Mesenchymal stem cell (in vitro differentiated cells and primary cell): ENCODE data around the gene SRGAP1.
"Not testable (repeated sequence)": the region's sequence is repeated elsewhere in the genome, so short reads cannot be mapped to it uniquely, and the experiment has no call there.

ENCODE experiments used
- DNase-seq: peaks from one replicate; pipeline ENCODE4 v3.0.0-alpha.2; 2013
- H2AFZ ChIP-seq: one replicate; pipeline ENCODE4 v1.6.1; 2013; ENCODE audit warnings: low read depth, mild to moderate bottlenecking, control low read depth, inconsistent platforms, low read length, moderate library complexity
- H2AK5ac ChIP-seq: 2 replicates; pipeline ENCODE4 v1.6.1; 2013; ENCODE audit warnings: low read length, moderate library complexity, mild to moderate bottlenecking, inconsistent platforms; ENCODE audit not compliant: severe bottlenecking
- H2BK120ac ChIP-seq: one replicate; pipeline ENCODE4 v1.6.1; 2013; ENCODE audit warnings: low read depth, mild to moderate bottlenecking, inconsistent platforms, low read length, moderate library complexity
- H2BK12ac ChIP-seq, 2 experiments: one replicate each; pipeline ENCODE4 v1.6.1; 2013; ENCODE audit warnings: inconsistent platforms in 2 of 2, low read length in 2 of 2, mild to moderate bottlenecking in 2 of 2, moderate library complexity in 2 of 2, control low read depth in 1 of 2
- H2BK15ac ChIP-seq: one replicate; pipeline ENCODE4 v1.6.1; 2013; ENCODE audit warnings: mild to moderate bottlenecking, low read depth, inconsistent platforms; ENCODE audit not compliant: poor library complexity, severe bottlenecking
- H2BK5ac ChIP-seq: 2 replicates; pipeline ENCODE4 v1.6.1; 2013; ENCODE audit warnings: low read depth, mild to moderate bottlenecking, low read length, control low read depth, inconsistent platforms; ENCODE audit not compliant: poor library complexity, severe bottlenecking
- H3K14ac ChIP-seq, 2 experiments: one replicate each; pipeline ENCODE4 v1.6.1; 2013; ENCODE audit warnings: inconsistent platforms in 2 of 2, low read length in 2 of 2, control low read depth in 1 of 2, mild to moderate bottlenecking in 1 of 2, moderate library complexity in 1 of 2
- H3K18ac ChIP-seq, 2 experiments: one replicate each; pipeline ENCODE4 v1.6.1; 2013; ENCODE audit warnings: inconsistent platforms in 2 of 2, low read length in 2 of 2, control low read depth in 1 of 2, low read depth in 1 of 2, mild to moderate bottlenecking in 1 of 2
- H3K23ac ChIP-seq, 2 experiments: one replicate each; pipeline ENCODE4 v1.6.1; 2013; ENCODE audit warnings: inconsistent platforms in 2 of 2, low read length in 2 of 2, mild to moderate bottlenecking in 2 of 2, moderate library complexity in 2 of 2, control low read depth in 1 of 2
- H3K27ac ChIP-seq: 2 replicates; pipeline ENCODE4 v1.5.1; 2013; ENCODE audit warnings: mild to moderate bottlenecking, moderate library complexity, low read length, control low read depth, inconsistent platforms; ENCODE audit not compliant: poor library complexity, severe bottlenecking
- H3K27me3 ChIP-seq, 2 experiments: 2 replicates each; pipeline versions ENCODE4 v1.6.1 to v1.7.0; 2013; ENCODE audit warnings: low read length in 2 of 2, mild to moderate bottlenecking in 2 of 2, moderate library complexity in 2 of 2, control low read depth in 1 of 2, inconsistent platforms in 1 of 2; ENCODE audit not compliant: control insufficient read depth in 1 of 2, insufficient read depth in 1 of 2
- H3K36me3 ChIP-seq, 2 experiments: 2 replicates each; pipeline versions ENCODE4 v1.6.1 to v1.7.0; 2013; ENCODE audit warnings: low read length in 2 of 2, control low read depth in 1 of 2, inconsistent platforms in 1 of 2, low read depth in 1 of 2, mild to moderate bottlenecking in 1 of 2; ENCODE audit not compliant: insufficient read depth in 2 of 2, control insufficient read depth in 1 of 2
- H3K4ac ChIP-seq, 2 experiments: one replicate each; pipeline ENCODE4 v1.6.1; 2013; ENCODE audit warnings: inconsistent platforms in 2 of 2, low read length in 2 of 2, mild to moderate bottlenecking in 2 of 2, moderate library complexity in 2 of 2, control low read depth in 1 of 2, low read depth in 1 of 2
- H3K4me1 ChIP-seq: 2 replicates; pipeline ENCODE4 v1.6.1; 2013; ENCODE audit warnings: low read depth, low read length, control low read depth; ENCODE audit not compliant: control insufficient read depth, insufficient read depth
- H3K4me2 ChIP-seq: 2 replicates; pipeline ENCODE4 v1.6.1; 2013; ENCODE audit warnings: low read length, mild to moderate bottlenecking, inconsistent platforms; ENCODE audit not compliant: poor library complexity, severe bottlenecking
- H3K4me3 ChIP-seq, 2 experiments: 2 replicates each; pipeline versions ENCODE4 v1.5.1 to v1.7.0; 2013; ENCODE audit warnings: low read length in 2 of 2, mild to moderate bottlenecking in 2 of 2, control low read depth in 1 of 2, low read depth in 1 of 2; ENCODE audit not compliant: insufficient read depth in 1 of 2
- H3K79me1 ChIP-seq: replicated peaks from 2 replicates; pipeline ENCODE4 v1.6.1; 2013; ENCODE audit warnings: mild to moderate bottlenecking, control low read depth, low read length, inconsistent platforms; ENCODE audit not compliant: poor library complexity, severe bottlenecking
- H3K9ac ChIP-seq: 2 replicates; pipeline ENCODE4 v1.7.0; 2013; ENCODE audit warnings: mild to moderate bottlenecking, low read length, moderate library complexity
- H3K9me3 ChIP-seq: 2 replicates; pipeline ENCODE4 v1.7.0; 2013; ENCODE audit warnings: mild to moderate bottlenecking, low read length; ENCODE audit not compliant: control insufficient read depth
- H4K8ac ChIP-seq: one replicate; pipeline ENCODE4 v1.6.1; 2013; ENCODE audit warnings: inconsistent platforms, mild to moderate bottlenecking, low read length, moderate library complexity
- H4K91ac ChIP-seq: one replicate; pipeline ENCODE4 v1.6.1; 2013; ENCODE audit warnings: mild to moderate bottlenecking, low read length, inconsistent platforms
- WGBS: methylation state at CpG from one replicate; pipeline ENCODE4 v1.1.7; 2013; ENCODE audit warnings: mixed read lengths; 5-methylcytosine and 5-hydroxymethylcytosine counted together

Gene SRGAP1

DNA sequence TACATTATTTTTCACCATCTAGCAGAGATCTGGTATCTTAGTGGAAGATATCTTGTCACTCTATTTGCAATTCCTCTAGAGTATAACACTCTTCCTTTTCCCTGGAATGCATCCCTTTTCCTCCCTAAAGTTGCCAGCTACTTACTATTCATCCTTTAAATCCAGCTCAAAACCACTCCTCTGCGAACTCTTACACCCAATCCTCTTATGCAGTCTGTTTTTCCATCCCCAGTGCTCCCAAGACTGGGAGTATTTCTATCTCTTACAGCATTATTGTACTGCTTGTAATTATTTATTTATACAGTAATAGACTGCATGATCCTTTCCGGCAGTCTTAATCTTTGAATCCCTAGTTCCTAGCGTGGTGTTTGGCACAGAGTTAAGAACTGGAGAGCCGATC, 2.9 kb upstream of the SRGAP1 start:
- no peak overlapping the region for H3K18ac ChIP-seq
- DNase-seq, result no peak

DNA sequence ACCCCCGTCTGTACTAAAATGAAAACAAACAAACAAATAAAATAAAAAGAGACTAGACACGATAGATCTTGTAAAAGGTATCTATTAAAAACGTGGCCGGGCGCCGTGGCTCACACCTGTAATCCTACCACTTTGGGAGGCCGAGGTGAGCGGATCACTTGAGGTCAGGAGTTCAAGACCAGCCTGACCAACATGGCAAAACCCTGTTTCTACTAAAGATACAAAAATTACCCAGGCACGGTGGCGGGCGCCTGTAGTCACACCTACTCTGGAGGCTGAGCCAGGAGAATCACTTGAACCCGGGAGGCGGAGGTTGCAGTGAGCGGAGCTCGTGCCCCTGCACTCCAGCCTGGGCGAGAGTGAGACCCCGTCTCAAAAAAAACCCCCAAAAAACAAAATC, 1.8 kb upstream of the SRGAP1 start:
- H3K14ac ChIP-seq, H2BK120ac ChIP-seq, H3K27ac ChIP-seq, DNase-seq, H3K27me3 ChIP-seq, H3K36me3 ChIP-seq, H3K18ac ChIP-seq, H3K4me2 ChIP-seq, H4K91ac ChIP-seq, H3K79me1 ChIP-seq, H2AK5ac ChIP-seq, H2BK5ac ChIP-seq, H3K4ac ChIP-seq, H2BK12ac ChIP-seq, H4K8ac ChIP-seq, H3K23ac ChIP-seq, H2BK15ac ChIP-seq, H3K9me3 ChIP-seq, H2AFZ ChIP-seq, H3K4me1 ChIP-seq: not testable (repeated sequence)
- Histone ChIP-seq H3K4me3 (peak overlapping the region in 1 of 2 experiments; percentile 100), H3K9ac (peak overlapping the region; percentile 100)
- 95% methylated on average over 16 of the region's 17 CpGs for WGBS

More for the DNA sequence above, 2.9 kb upstream of the SRGAP1 start:
- no peak overlapping the region for H3K4ac ChIP-seq
- no peak overlapping the region for H3K27ac ChIP-seq
- no peak overlapping the region for H2BK15ac ChIP-seq
- H3K4me2 ChIP-seq, result no peak overlapping the region
- WGBS, result 96% methylated on average over 4 of the region's 4 CpGs
- H3K9me3 ChIP-seq, result no peaks in the 10 kb centered on the region
- no peak overlapping the region for H2BK120ac ChIP-seq
- H3K23ac ChIP-seq, result no peak overlapping the region
- H2AK5ac ChIP-seq, result no peak overlapping the region
- H3K9ac ChIP-seq, result peak overlapping the region; percentile 49
- H4K91ac ChIP-seq, result no peak overlapping the region
- H3K4me1 ChIP-seq, result no peaks in the 10 kb centered on the region
- no peak overlapping the region for H2BK5ac ChIP-seq
- H4K8ac ChIP-seq, result no peak overlapping the region
- peaks cover 0 to 3% of the 10 kb centered on the region in 2 experiments for H3K36me3 ChIP-seq
- H3K14ac ChIP-seq, result no peak overlapping the region
- no peak overlapping the region for H2BK12ac ChIP-seq
- H3K4me3 ChIP-seq, result no peak overlapping the region
- no peak overlapping the region for H2AFZ ChIP-seq
- no peaks in the 10 kb centered on the region for H3K79me1 ChIP-seq
- no peaks in the 10 kb centered on the region for H3K27me3 ChIP-seq

DNA sequence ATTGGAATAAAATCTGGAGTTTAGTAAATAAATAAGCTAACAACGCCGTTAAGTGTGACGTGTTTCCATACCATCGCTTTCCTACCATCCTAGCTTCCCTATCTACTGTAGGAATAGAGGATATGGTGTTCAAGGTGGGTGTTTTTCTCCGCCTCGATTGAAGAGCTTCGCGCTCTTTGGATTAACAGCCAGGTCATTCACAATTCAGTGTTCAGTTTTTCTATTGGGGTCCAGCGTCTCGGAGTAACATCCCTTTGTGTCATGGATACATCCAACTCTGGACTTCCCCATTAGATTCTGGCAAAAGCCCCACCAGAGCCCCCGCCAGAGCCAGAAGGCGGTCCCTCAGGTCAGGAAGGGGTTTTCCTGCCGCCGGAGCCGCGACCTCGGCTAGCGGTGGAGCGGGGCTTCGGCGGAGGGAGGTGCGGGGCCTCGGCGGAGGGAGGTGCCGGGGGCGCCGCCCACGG, 1.2 kb upstream of the SRGAP1 start:
- Histone ChIP-seq H2BK120ac (no peak overlapping the region), H3K27ac (peak overlapping the region; percentile 62), H3K9ac (peak overlapping the region; percentile 100), H4K8ac (peak overlapping the region; percentile 37), H3K23ac (no peak overlapping the region), H3K36me3 (peaks cover 0 to 7% of the 10 kb centered on the region in 2 experiments), H2BK12ac (peak overlapping the region in 1 of 2 experiments; percentile 88), H3K4me2 (peak overlapping the region; percentile 91), H3K27me3 (no peaks in the 10 kb centered on the region), H2AFZ (no peak overlapping the region), H3K4me1 (peaks cover 5% of the 10 kb centered on the region), H2AK5ac (no peak overlapping the region), H3K4me3 (peak overlapping the region; percentile 90 to 100), H4K91ac (peak overlapping the region; percentile 27), H3K9me3 (no peaks in the 10 kb centered on the region), H3K4ac (no peak overlapping the region), H2BK5ac (no peak overlapping the region), H3K79me1 (no peaks in the 10 kb centered on the region), H2BK15ac (peak overlapping the region; percentile 96), H3K18ac (peak overlapping the region; percentile 35 to 83), H3K14ac (no peak overlapping the region)
- 18% methylated on average over 23 of the region's 28 CpGs for WGBS
- no peak for DNase-seq

DNA sequence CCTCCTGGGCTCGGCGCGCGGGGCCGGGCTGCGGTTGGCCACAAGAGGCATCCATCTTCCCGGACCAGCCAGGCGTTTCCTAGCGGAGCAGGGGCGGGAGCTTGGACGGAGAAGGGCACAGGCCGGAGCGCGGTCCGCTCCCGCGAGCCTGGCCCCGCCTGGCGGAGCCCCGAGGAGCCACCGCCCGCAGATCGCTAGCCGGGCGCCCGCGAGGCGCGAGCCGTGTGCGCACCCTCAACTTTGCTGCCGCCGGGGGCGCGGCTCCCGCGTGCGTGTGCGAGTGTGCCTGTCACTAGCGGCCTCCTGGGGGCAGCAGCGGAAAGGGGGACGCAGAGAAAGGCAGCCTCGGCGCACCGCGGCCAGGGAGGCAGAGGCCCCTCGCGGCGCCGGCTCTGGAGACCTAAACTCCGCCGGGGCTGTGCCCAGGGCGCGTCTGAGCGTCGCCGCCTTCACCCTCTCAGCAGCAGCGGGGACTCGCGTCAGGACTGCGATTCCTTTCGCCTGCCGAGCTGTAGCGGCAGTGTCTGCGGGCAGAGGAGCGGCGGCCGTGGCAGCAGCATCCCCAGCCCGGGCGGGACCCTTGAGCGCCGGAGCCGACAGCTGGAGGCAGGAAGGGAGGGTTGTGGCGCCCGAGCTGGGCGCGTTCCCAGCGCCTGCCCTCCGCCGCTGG, 644 bp upstream of the SRGAP1 start:
- Histone ChIP-seq H3K4me1 (peaks cover 5% of the 10 kb centered on the region), H3K36me3 (peaks cover 0 to 7% of the 10 kb centered on the region in 2 experiments), H3K27me3 (no peaks in the 10 kb centered on the region), H3K23ac (peak overlapping the region; percentile 5 to 29), H2AFZ (peak overlapping the region; percentile 6), H3K9me3 (no peaks in the 10 kb centered on the region), H3K4me2 (peak overlapping the region; percentile 91), H4K91ac (peak overlapping the region; percentile 97), H2BK120ac (peak overlapping the region; percentile 98), H3K79me1 (no peaks in the 10 kb centered on the region), H3K4me3 (peak overlapping the region; percentile 90 to 100), H3K9ac (peak overlapping the region; percentile 100), H4K8ac (peak overlapping the region; percentile 92), H2BK12ac (peak overlapping the region; percentile 67 to 89), H2BK15ac (peak overlapping the region; percentile 96), H3K14ac (peak overlapping the region; percentile 66), H2BK5ac (peak overlapping the region; percentile 36), H3K18ac (peak overlapping the region; percentile 80 to 97), H3K4ac (peak overlapping the region; percentile 53 to 98), H3K27ac (peak overlapping the region; percentile 44), H2AK5ac (no peak overlapping the region)
- 1% methylated on average over 59 of the region's 80 CpGs for WGBS
- DNase-seq, result peak; percentile 94
